Measurements from ENCODE around the gene NRARP. TPM values are rescaled to one million over a fixed set of nuclear protein-coding genes. Genes with fewer than 3 reads are reported as not detected.

Gene NRARP
- total and polyA plus RNA-seq, 4 donors = 0.48 to 1.3 (median 0.93) TPM; not detected in 1

- no peak for DNase-seq (ENCODE audit: low spot score)
- TF ChIP-seq YY1 (IDR thresholded peaks at IDR 0.05) (no peak), HNF4A (conservative IDR thresholded peaks at IDR 0.05) (no peak), EGR1 (IDR thresholded peaks at IDR 0.05; ENCODE audit: low read depth in 2 of 2) (no peak), FOXA2 (IDR thresholded peaks at IDR 0.05) (no peak)
- Histone ChIP-seq H3K9ac (ENCODE audit: low read depth in 1 of 2, low read length in 2 of 2) (no peak overlapping the region), H3K36me3 (ENCODE audit: control insufficient read depth in 4 of 4, insufficient read depth in 3 of 4, low read depth in 1 of 4, low read length in 3 of 4) (no peaks in the 10 kb centered on the region), H3K4me1 (ENCODE audit: control insufficient read depth in 4 of 4, insufficient read depth in 4 of 4, low read length in 3 of 4) (peaks cover 3 to 23% (median 9%) of the 10 kb centered on the region in 4 donors), H3K27ac (ENCODE audit: low read depth in 1 of 2, low read length in 2 of 2) (no peak overlapping the region), H3K9me3 (ENCODE audit: control insufficient read depth in 4 of 4, low read length in 3 of 4) (no peaks in the 10 kb centered on the region), H3K4me3 (ENCODE audit: low read depth in 1 of 3, low read length in 3 of 3) (peak overlapping the region in 1 of 3 donors; percentile 60), H3K27me3 (ENCODE audit: control insufficient read depth in 4 of 4, insufficient read depth in 4 of 4, low read length in 3 of 4) (no peaks in the 10 kb centered on the region)
- WGBS = 84% methylated on average over 139 of the region's 139 CpGs
Measured at GRCh38 chr9:137278721-137279711, 23.1 kb downstream of the NRARP start.

- WGBS = 26% methylated on average over 54 of the region's 54 CpGs
- no peak for TF ChIP-seq FOXA1 (IDR thresholded peaks at IDR 0.05)
- no peak for TF ChIP-seq EGR1 (IDR thresholded peaks at IDR 0.05; ENCODE audit: low read depth in 2 of 2)
- TF ChIP-seq, protein P1, sequence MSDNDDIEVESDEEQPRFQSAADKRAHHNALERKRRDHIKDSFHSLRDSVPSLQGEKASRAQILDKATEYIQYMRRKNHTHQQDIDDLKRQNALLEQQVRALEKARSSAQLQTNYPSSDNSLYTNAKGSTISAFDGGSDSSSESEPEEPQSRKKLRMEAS (IDR thresholded peaks at IDR 0.05) = no peak
- no peak for TF ChIP-seq SP1 (IDR thresholded peaks at IDR 0.05)
- H3K9me3 ChIP-seq (ENCODE audit: control insufficient read depth in 4 of 4, low read length in 3 of 4) = no peaks in the 10 kb centered on the region
- no peak for DNase-seq (ENCODE audit: low spot score)
- H3K4me3 ChIP-seq (ENCODE audit: low read depth in 1 of 3, low read length in 3 of 3) = peak overlapping the region; percentile 32 to 60 (median 53)
- H3K36me3 ChIP-seq (ENCODE audit: control insufficient read depth in 4 of 4, insufficient read depth in 3 of 4, low read depth in 1 of 4, low read length in 3 of 4) = peaks cover 0 to 1% (median 0%) of the 10 kb centered on the region in 4 donors
- H3K27me3 ChIP-seq (ENCODE audit: control insufficient read depth in 4 of 4, insufficient read depth in 4 of 4, low read length in 3 of 4) = no peaks in the 10 kb centered on the region
- H3K4me1 ChIP-seq (ENCODE audit: control insufficient read depth in 4 of 4, insufficient read depth in 4 of 4, low read length in 3 of 4) = peaks cover 3 to 30% (median 11%) of the 10 kb centered on the region in 4 donors
- H3K27ac ChIP-seq (ENCODE audit: low read depth in 1 of 2, low read length in 2 of 2) = peak overlapping the region; percentile 85 to 93
- H3K9ac ChIP-seq (ENCODE audit: low read depth in 1 of 2, low read length in 2 of 2) = peak overlapping the region; percentile 12 to 43
Measured at GRCh38 chr9:137278061-137278701, 23.9 kb downstream of the NRARP start.

GRCh38 chr9:137277329-137278041 lies 24.6 kb downstream of the NRARP start, which contains the start of gene TOR4A:
Gene TOR4A (plus strand): TSS chr9:137277726. CDS start chr9:137278690, 964 bp downstream.
- TF ChIP-seq GABPA (IDR thresholded peaks at IDR 0.05 in 1 of 2, conservative IDR thresholded peaks at IDR 0.05 in 1 of 2) (peak in 1 of 2 donors; percentile 49), NR2F2 (IDR thresholded peaks at IDR 0.05) (no peak), SP1 (IDR thresholded peaks at IDR 0.05) (peak; percentile 20)
- TF ChIP-seq, protein P2, sequence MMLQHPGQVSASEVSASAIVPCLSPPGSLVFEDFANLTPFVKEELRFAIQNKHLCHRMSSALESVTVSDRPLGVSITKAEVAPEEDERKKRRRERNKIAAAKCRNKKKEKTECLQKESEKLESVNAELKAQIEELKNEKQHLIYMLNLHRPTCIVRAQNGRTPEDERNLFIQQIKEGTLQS (IDR thresholded peaks at IDR 0.05) = no peak
- H3K9me3 ChIP-seq (ENCODE audit: control insufficient read depth in 4 of 4, low read length in 3 of 4) = no peaks in the 10 kb centered on the region
- H3K27me3 ChIP-seq (ENCODE audit: control insufficient read depth in 4 of 4, insufficient read depth in 4 of 4, low read length in 3 of 4) = no peaks in the 10 kb centered on the region
- H3K4me3 ChIP-seq (ENCODE audit: low read depth in 1 of 3, low read length in 3 of 3) = peak within 1 kb of the TSS; percentile 32 to 60 (median 53)
- 33% methylated on average over 25 of the region's 25 CpGs for WGBS
- peaks cover 3 to 35% (median 13%) of the 10 kb centered on the region in 4 donors for H3K4me1 ChIP-seq (ENCODE audit: control insufficient read depth in 4 of 4, insufficient read depth in 4 of 4, low read length in 3 of 4)
- peak within 1 kb of the TSS; percentile 85 to 93 for H3K27ac ChIP-seq (ENCODE audit: low read depth in 1 of 2, low read length in 2 of 2)
- H3K9ac ChIP-seq (ENCODE audit: low read depth in 1 of 2, low read length in 2 of 2) = peak within 1 kb of the TSS; percentile 12 to 47
- H3K36me3 ChIP-seq (ENCODE audit: control insufficient read depth in 4 of 4, insufficient read depth in 3 of 4, low read depth in 1 of 4, low read length in 3 of 4) = peaks cover 0 to 7% (median under 1%) of the 10 kb centered on the region in 4 donors
- peak; percentile 60 for DNase-seq (ENCODE audit: low spot score)

Measured in liver (tissue), 9 donors.